Left cardiac atrium (tissue), 4 donors: ENCODE data around the gene ASCL5. TPM values are rescaled to one million over a fixed set of nuclear protein-coding genes. Genes with fewer than 3 reads are reported as not detected.

Experiments used
- ATAC-seq, 2 donors: fragments of 200-7000 bp; cut with Tn5 transposase; one replicate each; pipeline ENCODE4 v1.9.1; 2020; ENCODE audit warnings: mild to moderate bottlenecking in 2 of 2, moderate library complexity in 2 of 2
- DNase-seq: peaks from one replicate; pipeline ENCODE4 v3.0.0-alpha.2; 2020
- intact Hi-C, 2 donors: fragments of 100-400 bp; cut with DNase I; formaldehyde crosslinking; loops; one replicate each; pipeline versions ENCODE4 v1.14.1 to v1.15.1; 2022 to 2023
- total RNA-seq, 2 donors: library from RNA; stranded (reverse); fragmentation: NEBNext Ultra II Directional; extraction: Animal tissue kit (Norgen Biotek cat#: 25700); gene quantifications; one replicate each; pipeline ENCODE4 v1.2.1, GENCODE V29; 2021
- donor health status: DM: no; HTN: yes; CAD: no.
- donor health status: DM: no; HTN: yes; CAD: no; lungs with severe emphysema.
- donor health status: DM: yes; HTN: yes; CAD: no.
- donor health status: Dilated cardiomyopathy.

The ASCL5 gene
- total RNA-seq, 2 donors from 2014 or later, result not detected

DNA sequence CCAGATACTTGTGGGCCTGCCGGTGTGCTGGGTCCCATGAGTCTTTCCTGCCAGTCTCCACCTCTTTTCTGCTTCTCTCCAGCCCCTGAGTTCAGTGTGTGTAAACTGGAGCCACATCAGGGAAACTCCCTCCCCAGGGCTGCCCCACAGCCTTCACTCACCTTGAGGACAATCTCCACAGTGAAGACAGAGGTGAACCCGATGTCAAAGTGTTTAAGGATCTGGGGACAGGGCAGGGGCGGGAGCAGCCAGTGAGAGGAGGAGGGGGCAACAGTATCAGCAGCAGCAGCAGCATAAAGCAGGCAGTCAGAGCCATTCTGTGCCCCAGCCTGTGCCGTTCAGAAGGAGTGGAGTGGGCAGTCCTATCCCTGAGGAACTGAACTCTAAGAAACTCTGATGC is 58.0 kb downstream of the ASCL5 start:
- DNase-seq (no peak), ATAC-seq (no peak)
- intact Hi-C loops, result no loop called here

DNA sequence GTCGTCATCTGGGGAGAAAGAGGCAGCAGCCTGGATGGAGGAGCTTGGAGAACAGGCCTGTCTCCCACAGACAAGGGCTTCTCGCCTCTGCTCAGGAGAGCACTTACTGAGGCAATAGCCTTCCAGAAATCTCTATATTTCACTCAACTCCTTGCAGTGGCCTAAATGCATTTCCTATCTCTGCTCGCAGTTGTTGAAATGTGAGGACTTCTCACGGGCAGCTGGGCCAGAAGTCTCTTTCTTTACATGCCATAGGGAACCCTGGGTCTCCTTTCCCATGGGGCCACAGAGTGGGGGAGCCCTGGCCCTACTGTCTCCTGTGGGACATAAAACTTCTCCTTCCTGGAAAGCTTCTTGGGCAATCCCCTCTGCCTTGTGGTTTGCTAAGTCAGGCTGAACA is 60.0 kb downstream of the ASCL5 start:
- intact Hi-C loops, result no loop called here
- ATAC-seq (no peak), DNase-seq (no peak)

DNA sequence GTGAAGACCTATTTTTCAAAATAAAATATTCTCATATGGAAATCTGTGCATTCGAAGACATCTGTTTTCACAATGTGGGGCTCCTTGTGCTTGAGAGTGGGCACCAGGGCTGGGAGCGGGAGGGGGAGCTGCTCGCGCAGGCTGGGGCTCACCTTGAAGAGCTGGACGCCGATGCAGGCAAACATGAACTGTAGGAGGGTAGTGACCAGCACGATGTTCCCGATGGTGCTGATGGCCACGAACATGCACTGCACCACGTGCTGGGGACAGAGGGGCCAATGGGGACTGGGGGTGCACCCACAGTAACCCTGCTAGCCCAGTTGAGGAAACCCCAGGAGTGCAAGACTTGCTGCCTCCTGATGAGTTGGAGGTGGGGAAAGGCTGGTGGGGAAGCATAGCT is 61.3 kb downstream of the ASCL5 start:
- DNase-seq, result no peak
- ATAC-seq, result no peak
- intact Hi-C loops, result no loop called here

DNA sequence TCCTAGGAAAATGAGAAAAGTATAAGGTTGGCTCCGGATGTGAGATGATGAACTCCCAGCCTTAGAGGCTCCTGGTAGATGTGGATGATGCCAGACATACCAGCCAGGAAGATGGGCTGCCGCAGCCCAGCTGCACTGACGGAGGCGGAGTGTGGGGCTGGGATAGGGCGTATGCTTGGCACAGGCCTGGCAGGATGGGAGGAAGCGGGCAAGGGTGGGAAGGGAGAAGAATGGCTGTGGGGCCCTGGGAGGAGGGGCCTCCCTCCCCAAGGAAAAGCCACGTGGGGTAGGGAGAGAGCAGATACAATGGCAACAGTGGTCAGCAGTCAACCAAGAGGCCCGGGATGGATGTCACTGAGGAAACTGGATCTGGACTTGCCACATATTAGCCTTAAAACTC is 62.2 kb downstream of the ASCL5 start:
- intact Hi-C loops, result no loop called here
- ATAC-seq, result no peak
- no peak for DNase-seq

Other genes with a start within 250 kb of the ASCL5 start
- gene INAVA, start 232.3 kb downstream of the ASCL5 start, total RNA-seq, result under 1 TPM in 1 of 2 donors, not detected in 1; 0.29 TPM
- gene KIF21B, start 103.5 kb downstream of the ASCL5 start, total RNA-seq, result 1 to 10 TPM in 1 of 2 donors, under 1 TPM in 1; 0.94 to 1.0 TPM
- gene CACNA1S, start 14.8 kb downstream of the ASCL5 start, total RNA-seq, result not detected
- gene TMEM9, start 27.3 kb upstream of the ASCL5 start, total RNA-seq, result 10 to 100 TPM; 34.9 to 35.7 TPM
- under 1 TPM in 1 of 2 donors, not detected in 1; 0.05 TPM for gene IGFN1, start 63.6 kb upstream of the ASCL5 start, total RNA-seq
- gene PKP1, start 156.3 kb upstream of the ASCL5 start, total RNA-seq, result 1 to 10 TPM in 1 of 2 donors, under 1 TPM in 1; 0.77 to 1.0 TPM